RWPE1 (cell line): ENCODE data around the gene SLC35E1.

ENCODE experiments used
- CTCF ChIA-PET: fragments of 350-600 bp; sonication (Branson Sonifier 250); formaldehyde crosslinking; extraction: SDS; loops from one replicate; lab custom pipeline; 2021; lab: Yijun Ruan, JAX
- POLR2A ChIA-PET: fragments of 400-600 bp; formaldehyde crosslinking; extraction: SDS; loops from one replicate; lab custom pipeline; 2020; ENCODE audit warnings: antibody characterized with exemption; ENCODE audit not compliant: low non-redundant PET; lab: Yijun Ruan, JAX
- DNase-seq: peaks from one replicate; pipeline ENCODE4 v3.0.0; 2012; ENCODE audit warnings: low spot score
- H3K27ac ChIP-seq: fragments of 450-650 bp; 2 replicates; pipeline ENCODE4 v1.5.1; 2017
- TF ChIP-seq, protein P1 (sequence below): fragments of 450-650 bp; conservative IDR thresholded peaks from 2 replicates; pipeline ENCODE4 v1.5.1; 2017; ENCODE audit warnings: low read depth, mild to moderate bottlenecking

SLC35E1 gene

DNA sequence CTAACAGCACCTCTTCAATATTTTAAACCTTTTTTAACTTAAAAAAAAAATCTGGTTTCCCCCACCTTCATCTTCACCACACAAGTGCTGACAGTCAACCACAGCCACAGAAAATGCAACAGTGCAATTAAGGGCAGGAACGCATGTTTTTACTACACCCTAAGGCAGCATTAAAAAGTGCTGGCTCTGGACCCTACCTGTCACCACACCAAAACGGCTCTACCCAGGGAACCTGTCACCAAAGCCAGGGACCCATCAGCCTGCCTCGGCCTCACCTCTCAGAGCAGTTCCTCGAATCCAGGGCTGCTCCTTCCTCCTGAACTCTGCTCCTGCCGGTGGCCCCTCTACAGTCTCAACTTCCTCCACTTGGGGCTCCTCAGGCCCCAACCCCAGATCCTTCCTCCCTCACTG is 22.5 kb upstream of the SLC35E1 start:
- DNase-seq = no peak
- H3K27ac ChIP-seq = peak overlapping the region; percentile 42
- ChIA-PET POLR2A (no interaction called here), CTCF (no interaction called here)
- TF ChIP-seq, protein P1, sequence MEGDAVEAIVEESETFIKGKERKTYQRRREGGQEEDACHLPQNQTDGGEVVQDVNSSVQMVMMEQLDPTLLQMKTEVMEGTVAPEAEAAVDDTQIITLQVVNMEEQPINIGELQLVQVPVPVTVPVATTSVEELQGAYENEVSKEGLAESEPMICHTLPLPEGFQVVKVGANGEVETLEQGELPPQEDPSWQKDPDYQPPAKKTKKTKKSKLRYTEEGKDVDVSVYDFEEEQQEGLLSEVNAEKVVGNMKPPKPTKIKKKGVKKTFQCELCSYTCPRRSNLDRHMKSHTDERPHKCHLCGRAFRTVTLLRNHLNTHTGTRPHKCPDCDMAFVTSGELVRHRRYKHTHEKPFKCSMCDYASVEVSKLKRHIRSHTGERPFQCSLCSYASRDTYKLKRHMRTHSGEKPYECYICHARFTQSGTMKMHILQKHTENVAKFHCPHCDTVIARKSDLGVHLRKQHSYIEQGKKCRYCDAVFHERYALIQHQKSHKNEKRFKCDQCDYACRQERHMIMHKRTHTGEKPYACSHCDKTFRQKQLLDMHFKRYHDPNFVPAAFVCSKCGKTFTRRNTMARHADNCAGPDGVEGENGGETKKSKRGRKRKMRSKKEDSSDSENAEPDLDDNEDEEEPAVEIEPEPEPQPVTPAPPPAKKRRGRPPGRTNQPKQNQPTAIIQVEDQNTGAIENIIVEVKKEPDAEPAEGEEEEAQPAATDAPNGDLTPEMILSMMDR = no peak

GRCh38 chr19:16594131-16594586 is 21.9 kb upstream of the SLC35E1 start:
- ChIA-PET POLR2A (no interaction called here), CTCF (no interaction called here)
- peak overlapping the region; percentile 42 for H3K27ac ChIP-seq
- DNase-seq = no peak
- TF ChIP-seq, protein P1 = no peak

- H3K27ac ChIP-seq = peak overlapping the region; percentile 30; the same call in 1 of the 2 replicates
- TF ChIP-seq, protein P1 = no peak
- DNase-seq = no peak
- ChIA-PET CTCF (interaction anchor here (0.7 kb wide), 1 partner anchor 31 kb away, joined by 4 read pairs; no protein-coding TSS in a partner anchor), POLR2A (no interaction called here)
These were observed 21.0 kb upstream of the SLC35E1 start for GRCh38 chr19:16593181-16593580.

GRCh38 chr19:16591803-16592556 is 19.8 kb upstream of the SLC35E1 start:
- ChIA-PET CTCF (no interaction called here), POLR2A (no interaction called here)
- peak overlapping the region; percentile 30 for H3K27ac ChIP-seq
- TF ChIP-seq, protein P1 = no peak
- peak; percentile 58 for DNase-seq

DNA sequence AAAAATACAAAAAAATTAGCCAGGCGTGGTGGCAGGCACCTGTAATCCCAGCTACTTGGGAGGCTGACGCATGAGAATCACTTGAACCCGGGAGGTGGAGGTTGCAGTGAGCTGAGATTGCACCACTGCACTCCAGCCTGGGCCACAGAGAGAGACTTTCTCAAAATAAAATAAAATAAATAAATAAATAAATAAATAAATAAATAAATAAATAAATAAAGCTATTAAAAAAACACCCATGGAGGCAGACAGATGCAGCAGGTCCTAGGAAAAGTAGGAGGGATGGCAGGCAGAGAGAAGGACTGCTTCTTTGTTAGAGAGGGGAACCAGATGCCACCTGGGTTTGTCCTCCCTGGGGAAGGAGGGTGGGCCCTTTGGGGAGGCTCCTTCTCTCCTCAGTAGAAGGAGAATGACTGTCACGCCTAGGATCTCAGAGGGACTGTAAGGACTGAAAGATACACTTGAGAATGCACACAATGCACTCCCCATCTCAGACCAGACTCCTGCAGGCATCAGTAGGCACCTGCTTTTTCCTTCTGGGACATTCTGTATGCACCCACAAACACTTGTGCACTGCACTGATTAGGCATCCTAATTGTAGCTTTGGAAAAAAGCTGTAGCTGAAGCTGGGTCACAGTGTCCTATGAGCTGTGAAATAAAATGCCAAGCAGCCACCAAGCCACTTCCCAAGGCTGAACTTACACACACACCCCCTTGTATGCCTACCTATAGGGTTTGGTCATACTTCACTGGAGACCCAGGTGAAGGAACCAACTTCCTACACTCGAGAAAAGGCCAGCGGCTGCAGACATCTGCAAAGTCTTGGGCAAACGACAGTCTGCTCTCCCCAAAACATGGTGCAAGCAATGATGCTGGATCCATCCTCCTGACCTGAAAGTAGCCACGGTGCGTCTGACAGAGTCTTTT is 18.9 kb upstream of the SLC35E1 start:
- CTCF ChIA-PET = no interaction called here
- H3K27ac ChIP-seq = peak overlapping the region; percentile 30
- TF ChIP-seq, protein P1 = no peak

DNA sequence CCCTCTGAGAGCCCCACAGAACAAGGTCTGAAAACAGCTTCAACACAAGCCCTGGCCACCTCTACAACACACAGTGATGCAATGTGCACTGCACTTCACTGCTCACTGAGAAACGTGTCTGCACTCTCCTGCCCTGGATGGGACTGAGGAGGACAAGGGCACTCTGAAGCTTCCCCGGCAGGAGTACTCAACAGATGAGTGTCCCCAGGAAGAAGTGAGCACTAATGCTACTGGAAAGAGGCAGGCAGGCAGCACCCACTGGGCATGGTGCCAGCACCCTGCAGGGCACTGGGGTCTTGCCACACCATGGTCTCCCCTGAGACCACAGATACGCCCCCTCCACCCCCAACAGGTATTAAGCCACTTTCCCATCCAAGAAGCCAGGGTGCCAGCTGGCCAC is 17.7 kb upstream of the SLC35E1 start:
- ChIA-PET POLR2A (no interaction called here), CTCF (no interaction called here)
- TF ChIP-seq, protein P1 = no peak
- DNase-seq = no peak
- peak overlapping the region; percentile 12 for H3K27ac ChIP-seq

More for the DNA sequence above, 18.9 kb upstream of the SLC35E1 start:
- POLR2A ChIA-PET = no interaction called here
- DNase-seq = no peak
